HCT116 (cell line): ENCODE measurements around the gene FAM167B. TPM values are rescaled to one million over a fixed set of nuclear protein-coding genes. Genes with fewer than 3 reads are reported as not detected.

Experiments
- ATAC-seq: fragments of 200-7000 bp; cut with Tn5 transposase; 2 replicates; pipeline ENCODE4 v1.9.1; 2020; ENCODE audit warnings: mild to moderate bottlenecking, moderate library complexity
- BruUV-seq: library from RNA; stranded (reverse); fragments of 400-500 nt; replicated peaks from 2 replicates; lab custom pipeline; 2021; lab: Mats Ljungman, UMichigan
- CTCF ChIA-PET: fragments of 300-600 bp; sonication (Branson Sonifier 250); formaldehyde crosslinking; loops from one replicate; lab custom pipeline; 2021; ENCODE audit warnings: antibody characterized with exemption; lab: Charles Lee
- POLR2A ChIA-PET: fragments of 300-600, 350-600 bp; sonication (Branson Sonifier 250); formaldehyde crosslinking; loops from one replicate; lab custom pipeline; 2021; ENCODE audit warnings: antibody characterized with exemption; lab: Charles Lee
- RAD21 ChIA-PET, 2 experiments: fragments of 300-600 bp; sonication (Branson Sonifier 250); formaldehyde crosslinking; loops; one replicate each; lab custom pipeline; 2023; ENCODE audit warnings: low total read pairs in 2 of 2; ENCODE audit not compliant: uncharacterized antibody in 2 of 2, unreplicated experiment in 2 of 2, low non-redundant PET in 1 of 2; lab: Charles Lee
- DNase-seq: peaks from one replicate; pipeline ENCODE4 v3.0.0-alpha.2; 2010; ENCODE audit warnings: low read depth, low spot score
- H2AFZ ChIP-seq: fragments of 200-600 bp; shearing (Covaris generic), sonication (generic); 2 replicates; pipeline ENCODE4 v1.6.1; 2017; ENCODE audit warnings: low read depth, mixed run types, mixed read lengths, antibody characterized with exemption, low read length; ENCODE audit not compliant: poor library complexity, severe bottlenecking
- H3K27ac ChIP-seq: 2 replicates; pipeline ENCODE4 v1.5.1; 2012; ENCODE audit warnings: low read depth, low read length
- H3K27me3 ChIP-seq: fragments of 200-600 bp; sonication (generic); 2 replicates; pipeline ENCODE4 v1.6.1; 2016; ENCODE audit warnings: mixed run types, low read length, mixed read lengths; ENCODE audit not compliant: insufficient read depth
- H3K36me3 ChIP-seq, 2 experiments: fragments of 200-500 bp in 1 of 2; fragments of 200-600 bp in 1 of 2; sonication (Bioruptor generic) in 1 of 2; sonication (generic) in 1 of 2; 2 replicates each; pipeline versions ENCODE4 v1.5.1 to v1.6.1; 2014 to 2016; ENCODE audit warnings: low read length in 2 of 2, inconsistent platforms in 1 of 2, mixed read lengths in 1 of 2, mixed run types in 1 of 2; ENCODE audit not compliant: insufficient read depth in 2 of 2, control insufficient read depth in 1 of 2
- H3K4me1 ChIP-seq, 2 experiments: fragments of 200-600 bp in 1 of 2; sonication (generic) in 1 of 2; 2 replicates each; pipeline versions ENCODE4 v1.5.1 to v1.6.1; 2012 to 2017; ENCODE audit warnings: low read length in 2 of 2, inconsistent platforms in 1 of 2, mild to moderate bottlenecking in 1 of 2, mixed read lengths in 1 of 2, mixed run types in 1 of 2, moderate library complexity in 1 of 2; ENCODE audit not compliant: insufficient read depth in 2 of 2, control insufficient read depth in 1 of 2
- H3K4me2 ChIP-seq: fragments of 200-600 bp; sonication (generic); 2 replicates; pipeline ENCODE4 v1.6.1; 2017; ENCODE audit warnings: mixed run types, low read length, mixed read lengths
- H3K4me3 ChIP-seq, 2 experiments: fragments of 200-600 bp in 1 of 2; sonication (generic) in 1 of 2; replicated peaks in 1 of 2; 2 replicates each; pipeline ENCODE4 v1.5.1; 2011 to 2016; ENCODE audit warnings: low read length in 2 of 2, control low read depth in 1 of 2, low read depth in 1 of 2, mild to moderate bottlenecking in 1 of 2, mixed read lengths in 1 of 2, mixed run types in 1 of 2
- H3K79me2 ChIP-seq: fragments of 200-600 bp; sonication (generic); 2 replicates; pipeline ENCODE4 v1.6.1; 2017; ENCODE audit warnings: mild to moderate bottlenecking, mixed run types, low read length, moderate library complexity, mixed read lengths; ENCODE audit not compliant: insufficient read depth
- H3K9ac ChIP-seq: fragments of 200-600 bp; sonication (generic); 2 replicates; pipeline ENCODE4 v1.6.1; 2016; ENCODE audit warnings: low read length, mixed read lengths
- H3K9me2 ChIP-seq: fragments of 200-600 bp; sonication (generic), shearing (Covaris generic); 2 replicates; pipeline ENCODE4 v1.6.1; 2017; ENCODE audit warnings: mixed run types, mild to moderate bottlenecking, moderate library complexity; ENCODE audit not compliant: insufficient read depth
- H3K9me3 ChIP-seq, 2 experiments: fragments of 200-500 bp in 1 of 2; fragments of 200-600 bp in 1 of 2; sonication (Bioruptor generic) in 1 of 2; sonication (generic) in 1 of 2; 2 replicates each; pipeline ENCODE4 v1.6.1; 2014 to 2017; ENCODE audit warnings: low read length in 2 of 2, mixed read lengths in 2 of 2, inconsistent platforms in 1 of 2, low read depth in 1 of 2, mild to moderate bottlenecking in 1 of 2, mixed run types in 1 of 2, moderate library complexity in 1 of 2; ENCODE audit not compliant: control insufficient read depth in 1 of 2, insufficient read depth in 1 of 2
- H4K20me1 ChIP-seq: fragments of 200-600 bp; sonication (generic), shearing (Covaris generic); 2 replicates; pipeline ENCODE4 v1.6.1; 2017; ENCODE audit warnings: mixed run types, mild to moderate bottlenecking, moderate library complexity; ENCODE audit not compliant: insufficient read depth
- ATF3 ChIP-seq: IDR thresholded peaks from 2 replicates; pipeline ENCODE4 v1.6.1; 2012
- CBX3 ChIP-seq: IDR thresholded peaks from 2 replicates; pipeline ENCODE4 v1.6.1; 2012; ENCODE audit warnings: low read depth
- CEBPB ChIP-seq: IDR thresholded peaks from 2 replicates; pipeline ENCODE4 v1.6.1; 2012; ENCODE audit warnings: low read depth
- EZH2 ChIP-seq: fragments of 200-600 bp; sonication (generic); IDR thresholded peaks from 2 replicates; pipeline ENCODE4 v1.6.1; 2017; ENCODE audit warnings: antibody characterized with exemption, mixed run types
- FOSL1 ChIP-seq: IDR thresholded peaks from 2 replicates; pipeline ENCODE4 v1.6.1; 2012; ENCODE audit warnings: low read depth
- MAX ChIP-seq: IDR thresholded peaks from 2 replicates; pipeline ENCODE4 v1.6.1; 2012
- SIN3A ChIP-seq: IDR thresholded peaks from 2 replicates; pipeline ENCODE4 v1.6.1; 2012; ENCODE audit warnings: low read depth
- SP1 ChIP-seq: IDR thresholded peaks from 2 replicates; pipeline ENCODE4 v1.6.1; 2012; ENCODE audit warnings: low read depth
- TCF7L2 ChIP-seq: IDR thresholded peaks from 2 replicates; pipeline ENCODE4 v1.7.0; 2011; ENCODE audit warnings: borderline replicate concordance, inconsistent platforms; ENCODE audit not compliant: insufficient read depth, insufficient read length; ENCODE audit errors: extremely low read depth
- YY1 ChIP-seq: IDR thresholded peaks from 2 replicates; pipeline ENCODE4 v1.6.1; 2011; ENCODE audit warnings: low read length, low read depth, moderate library complexity, mild to moderate bottlenecking; ENCODE audit not compliant: insufficient replicate concordance; ENCODE audit errors: extremely low read depth
- ZFX ChIP-seq: fragments of 450-650 bp; IDR thresholded peaks from 2 replicates; pipeline ENCODE4 v1.6.1; 2017
- intact Hi-C: fragments of 100-400 bp; cut with micrococcal nuclease; formaldehyde crosslinking; loops from 2 replicates; pipeline ENCODE4 v1.10.0; 2022
- total RNA-seq: library from RNA; stranded (reverse); gene quantifications from one replicate; pipeline ENCODE4 v1.2.1, GENCODE V29; 2021; ENCODE audit not compliant: unreplicated experiment

FAM167B gene
- total RNA-seq, 1 experiment from 2014 or later: 0.42 TPM

- intact Hi-C loops: no loop called here
- Histone ChIP-seq H3K4me2 (no peak overlapping the region), H3K27me3 (no peaks in the 10 kb centered on the region), H3K27ac (no peak overlapping the region), H2AFZ (no peak overlapping the region), H3K9ac (no peak overlapping the region), H3K9me3 (no peaks in the 10 kb centered on the region), H3K9me2 (no peaks in the 10 kb centered on the region), H3K79me2 (peaks cover 36% of the 10 kb centered on the region), H3K36me3 (peaks cover 46 to 51% of the 10 kb centered on the region in 2 experiments), H4K20me1 (no peaks in the 10 kb centered on the region), H3K4me3 (no peak overlapping the region), H3K4me1 (peaks cover 6% of the 10 kb centered on the region in 2 experiments)
- TF ChIP-seq YY1 (no peak), SIN3A (no peak)
- CTCF ChIA-PET: no interaction called here
- no peak for DNase-seq
- ATAC-seq: no peak
- RAD21 ChIA-PET: no interaction called here
- no TSS peak for BruUV-seq
- POLR2A ChIA-PET: no interaction called here
Observed at GRCh38 chr1:32228771-32229170, 18.3 kb upstream of the FAM167B start.

- H3K36me3 ChIP-seq: peaks cover 32 to 33% of the 10 kb centered on the region in 2 experiments
- no peaks in the 10 kb centered on the region for H3K9me2 ChIP-seq
- ChIA-PET POLR2A (no interaction called here), RAD21 (no interaction called here), CTCF (interaction anchor here (0.8 kb wide), 1 partner anchor 16 kb away, joined by 3 read pairs; no protein-coding TSS in a partner anchor)
- no TSS peak for BruUV-seq
- peaks cover 5 to 12% of the 10 kb centered on the region in 2 experiments for H3K4me1 ChIP-seq
- intact Hi-C loops: no loop called here
- peak overlapping the region; percentile 7; the same call in 1 of the 2 replicates for H3K27ac ChIP-seq
- DNase-seq (no peak), ATAC-seq (peak; percentile 21; the same call in 1 of the 2 replicates)
- no peak overlapping the region for H3K4me3 ChIP-seq
- H4K20me1 ChIP-seq: no peaks in the 10 kb centered on the region
- no peak for TF ChIP-seq SP1
- TF ChIP-seq TCF7L2: no peak
- no peak for TF ChIP-seq CEBPB
- no peak for TF ChIP-seq ZFX
- TF ChIP-seq MAX: no peak
- no peak for TF ChIP-seq CBX3
- no peak for TF ChIP-seq FOSL1
- no peak for TF ChIP-seq EZH2
- no peak for TF ChIP-seq ATF3
- no peaks in the 10 kb centered on the region for H3K9me3 ChIP-seq
- no peak overlapping the region for H3K4me2 ChIP-seq
- no peaks in the 10 kb centered on the region for H3K27me3 ChIP-seq
- H3K9ac ChIP-seq: no peak overlapping the region
- no peak overlapping the region for H2AFZ ChIP-seq
- peaks cover 15% of the 10 kb centered on the region for H3K79me2 ChIP-seq
Observed at GRCh38 chr1:32231843-32232432, 15.1 kb upstream of the FAM167B start.
